B cell (primary cell): ENCODE results near the gene TYRP1.

ENCODE experiments used
- CTCF ChIP-seq: fragments of 200-600 bp; IDR thresholded peaks from one replicate; pipeline ENCODE4 v1.8.0; 2022; ENCODE audit warnings: antibody characterized with exemption, mild to moderate bottlenecking
- EZH2 ChIP-seq: IDR thresholded peaks from 2 replicates; pipeline ENCODE4 v1.6.1; 2012; ENCODE audit warnings: borderline replicate concordance, low read depth, mild to moderate bottlenecking, moderate library complexity, low read length; ENCODE audit not compliant: insufficient read depth, poor library complexity, severe bottlenecking

GRCh38 chr9:12726795-12727194, 33.6 kb downstream of the TYRP1 start:
- no peak for TF ChIP-seq CTCF
- no peak for TF ChIP-seq EZH2
